Osteocyte (in vitro differentiated cells): ENCODE data around the gene COX10. TPM values are rescaled to one million over a fixed set of nuclear protein-coding genes. Genes with fewer than 3 reads are reported as not detected.
A peak's percentile ranks its signal among the peaks of the same experiment; 100 is the strongest.
"Not testable (repeated sequence)": the region's sequence is repeated elsewhere in the genome, so short reads cannot be mapped to it uniquely, and the experiment has no call there.

Source experiments
- DNase-seq: peaks from one replicate; pipeline ENCODE4 v3.0.0; 2021; ENCODE audit warnings: mixed read lengths; ENCODE audit not compliant: unreplicated experiment; ENCODE audit errors: extremely low spot score
- H3K27ac Mint-ChIP-seq: one replicate; pipeline ENCODE4 v1.8.0; 2021; ENCODE audit warnings: mild to moderate bottlenecking, mixed read lengths; ENCODE audit not compliant: unreplicated experiment
- H3K27me3 Mint-ChIP-seq: one replicate; pipeline ENCODE4 v1.8.0; 2021; ENCODE audit warnings: mixed read lengths; ENCODE audit not compliant: unreplicated experiment
- H3K36me3 Mint-ChIP-seq: one replicate; pipeline ENCODE4 v1.8.0; 2021; ENCODE audit warnings: mixed read lengths; ENCODE audit not compliant: unreplicated experiment
- H3K4me1 Mint-ChIP-seq: one replicate; pipeline ENCODE4 v1.8.0; 2021; ENCODE audit warnings: mixed read lengths; ENCODE audit not compliant: unreplicated experiment
- H3K4me3 Mint-ChIP-seq: one replicate; pipeline ENCODE4 v1.8.0; 2021; ENCODE audit warnings: mild to moderate bottlenecking, moderate library complexity, mixed read lengths; ENCODE audit not compliant: unreplicated experiment
- H3K9me3 Mint-ChIP-seq: one replicate; pipeline ENCODE4 v1.8.0; 2021; ENCODE audit warnings: mixed read lengths; ENCODE audit not compliant: unreplicated experiment
- CTCF ChIP-seq: fragments of 200-600 bp; sonication (generic); IDR thresholded peaks from 2 replicates; pipeline ENCODE4 v1.5.0; 2021; ENCODE audit warnings: antibody characterized with exemption, mild to moderate bottlenecking, moderate library complexity
- total RNA-seq: library from RNA; stranded (reverse); gene quantifications from 2 replicates; pipeline ENCODE4 v1.2.1, GENCODE V29; 2021

COX10 gene
- total RNA-seq, 1 donor from 2014 or later, result 15.6 TPM

GRCh38 chr17:14222611-14223010, 153.3 kb downstream of the COX10 start:
- no peaks in the 10 kb centered on the region for H3K9me3 Mint-ChIP-seq
- peaks cover 46% of the 10 kb centered on the region for H3K4me1 Mint-ChIP-seq
- H3K4me3 Mint-ChIP-seq, result no peak overlapping the region
- TF ChIP-seq CTCF, result no peak
- H3K27ac Mint-ChIP-seq, result peak overlapping the region; percentile 9
- no peak for DNase-seq
- H3K36me3 Mint-ChIP-seq, result no peaks in the 10 kb centered on the region
- no peaks in the 10 kb centered on the region for H3K27me3 Mint-ChIP-seq

DNA sequence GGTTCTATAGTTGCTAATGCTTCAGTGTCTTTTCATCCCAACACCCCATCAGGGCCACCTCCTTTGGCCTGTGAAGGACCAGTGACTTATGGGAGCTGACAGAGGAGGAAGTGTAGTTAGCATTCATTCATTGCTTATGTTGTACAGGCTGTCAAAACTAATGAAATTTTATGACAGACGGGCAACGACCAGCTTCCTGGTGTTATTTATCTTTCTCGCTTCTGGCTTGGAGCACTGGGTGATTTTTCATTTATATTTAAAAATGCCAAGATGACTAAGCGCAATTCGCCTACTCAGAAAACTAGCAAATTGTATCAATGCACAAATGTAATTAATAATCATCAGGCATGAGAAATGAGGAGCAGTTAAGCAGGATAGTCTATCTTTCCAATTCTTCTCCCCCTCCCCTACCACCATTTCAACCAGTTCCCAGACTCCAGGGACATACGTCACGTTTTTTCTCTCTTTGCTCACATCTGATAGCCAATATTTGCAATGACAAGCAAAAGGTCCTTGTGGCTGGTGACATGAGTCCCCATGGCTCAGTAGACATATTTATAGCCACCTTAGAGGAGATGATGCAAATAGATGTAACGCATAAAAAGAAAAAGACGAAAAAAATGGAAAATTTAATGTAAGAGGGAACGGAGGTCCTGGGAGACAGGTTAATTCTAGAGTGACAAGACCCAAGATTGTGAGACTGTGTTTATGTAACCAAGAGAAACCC, 156.1 kb downstream of the COX10 start:
- H3K9me3 Mint-ChIP-seq, result peaks cover 4% of the 10 kb centered on the region
- no peak for TF ChIP-seq CTCF
- H3K27me3 Mint-ChIP-seq, result no peaks in the 10 kb centered on the region
- DNase-seq, result no peak
- H3K36me3 Mint-ChIP-seq, result no peaks in the 10 kb centered on the region
- peak overlapping the region; percentile 85 for H3K27ac Mint-ChIP-seq
- H3K4me3 Mint-ChIP-seq, result no peak overlapping the region
- H3K4me1 Mint-ChIP-seq, result peaks cover 67% of the 10 kb centered on the region

GRCh38 chr17:14227052-14227451, 157.7 kb downstream of the COX10 start:
- Mint-ChIP-seq H3K27me3 (no peaks in the 10 kb centered on the region), H3K4me1 (peaks cover 74% of the 10 kb centered on the region), H3K27ac (peak overlapping the region; percentile 85), H3K36me3 (no peaks in the 10 kb centered on the region), H3K4me3 (no peak overlapping the region), H3K9me3 (peaks cover 4% of the 10 kb centered on the region)
- no peak for DNase-seq
- no peak for TF ChIP-seq CTCF

DNA sequence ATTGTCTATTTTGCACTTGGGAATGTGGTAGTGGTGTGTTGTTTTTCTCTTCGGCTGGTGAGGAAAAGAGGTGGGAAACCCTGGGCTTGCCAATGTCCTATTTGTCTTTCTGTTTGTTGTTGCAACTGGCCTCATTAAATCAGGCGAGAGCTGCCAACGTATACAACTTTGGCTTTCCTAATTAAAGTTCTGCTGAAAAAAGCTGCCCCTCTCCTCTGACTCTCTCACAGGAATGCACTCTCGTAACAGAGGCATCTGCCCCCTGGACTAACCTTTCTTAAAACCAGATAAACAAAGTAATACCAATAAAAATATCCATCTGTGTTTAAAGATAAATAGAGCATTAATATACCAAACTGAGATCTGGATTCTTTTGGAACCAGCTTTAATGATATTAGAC, 159.6 kb downstream of the COX10 start:
- Mint-ChIP-seq H3K9me3 (peaks cover 4% of the 10 kb centered on the region), H3K36me3 (no peaks in the 10 kb centered on the region), H3K27me3 (no peaks in the 10 kb centered on the region), H3K27ac (peak overlapping the region; percentile 96), H3K4me1 (peaks cover 64% of the 10 kb centered on the region), H3K4me3 (no peak overlapping the region)
- no peak for DNase-seq
- TF ChIP-seq CTCF, result no peak

GRCh38 chr17:14231187-14231586, 161.9 kb downstream of the COX10 start:
- H3K27ac Mint-ChIP-seq, result peak overlapping the region; percentile 96
- H3K4me3 Mint-ChIP-seq, result peak overlapping the region; percentile 50
- H3K9me3 Mint-ChIP-seq, DNase-seq, H3K36me3 Mint-ChIP-seq, H3K27me3 Mint-ChIP-seq: not testable (repeated sequence)
- H3K4me1 Mint-ChIP-seq, result peaks cover 44% of the 10 kb centered on the region

DNA sequence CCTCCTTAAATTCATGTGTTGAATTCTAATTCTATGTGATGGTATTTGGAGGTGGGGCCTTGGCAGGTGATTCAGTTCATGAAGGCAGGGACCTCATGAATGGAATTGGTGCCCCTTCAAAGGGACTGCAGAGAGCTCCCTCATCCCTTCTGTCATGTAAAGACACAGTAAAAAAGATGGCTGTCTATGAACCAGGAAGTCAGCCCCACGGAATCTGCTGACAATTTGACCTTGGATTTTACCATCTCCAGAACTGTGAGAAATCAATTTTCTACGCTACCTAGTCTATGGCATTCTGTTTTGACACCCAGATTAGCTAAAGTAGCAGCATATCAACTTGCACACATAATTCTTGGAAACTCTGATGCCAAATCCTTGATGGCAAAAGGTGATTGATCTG, 165.7 kb downstream of the COX10 start:
- not testable (repeated sequence) for H3K36me3 Mint-ChIP-seq, H3K27me3 Mint-ChIP-seq, H3K9me3 Mint-ChIP-seq, DNase-seq, H3K4me3 Mint-ChIP-seq, H3K27ac Mint-ChIP-seq
- H3K4me1 Mint-ChIP-seq, result peaks cover 12% of the 10 kb centered on the region

- not testable (repeated sequence) for H3K9me3 Mint-ChIP-seq, H3K4me1 Mint-ChIP-seq, H3K4me3 Mint-ChIP-seq, H3K36me3 Mint-ChIP-seq, DNase-seq, H3K27me3 Mint-ChIP-seq, H3K27ac Mint-ChIP-seq
Measured at GRCh38 chr17:14236032-14236431, 166.7 kb downstream of the COX10 start.

DNA sequence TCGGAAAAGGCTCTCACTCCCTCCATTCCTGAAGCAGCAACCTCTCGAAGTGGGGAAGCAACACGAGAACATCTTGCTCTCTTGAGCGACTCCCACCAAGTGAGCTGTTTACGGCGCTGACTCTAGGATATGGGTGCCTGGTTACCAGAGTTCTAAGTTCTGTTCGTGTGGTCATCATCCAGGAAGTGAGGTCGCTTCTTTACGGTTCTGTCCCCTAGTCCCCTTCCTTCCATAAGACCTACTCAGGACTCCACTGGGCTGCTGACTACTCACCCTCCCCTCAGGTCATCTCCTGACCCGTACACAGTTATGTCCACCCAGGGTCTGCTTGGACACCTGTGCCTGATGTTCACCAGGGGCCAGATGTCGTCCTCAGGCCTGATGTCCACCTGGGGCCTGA, 167.5 kb downstream of the COX10 start, which contains the start of gene CDRT15:
Gene CDRT15 (minus strand): TSS at position 101 of the 400 bp plus-strand sequence. CDS start 29 bp downstream, at position 72.
- not testable (repeated sequence) for H3K27me3 Mint-ChIP-seq, H3K9me3 Mint-ChIP-seq, H3K36me3 Mint-ChIP-seq, H3K4me3 Mint-ChIP-seq, H3K27ac Mint-ChIP-seq, H3K4me1 Mint-ChIP-seq, DNase-seq

GRCh38 chr17:14239271-14239670, 170.0 kb downstream of the COX10 start:
- not testable (repeated sequence) for H3K27me3 Mint-ChIP-seq, H3K4me3 Mint-ChIP-seq, H3K27ac Mint-ChIP-seq, H3K4me1 Mint-ChIP-seq, DNase-seq, H3K36me3 Mint-ChIP-seq, H3K9me3 Mint-ChIP-seq
